HG02870 (cell line): Measurements from ENCODE around the gene C2CD2.
"Not testable (repeated sequence)": the region's sequence is repeated elsewhere in the genome, so short reads cannot be mapped to it uniquely, and the experiment has no call there.

ENCODE experiments used
- ATAC-seq: cut with Tn5 transposase; IDR thresholded peaks from one replicate; pipeline ENCODE4 v1.9.1; 2021; ENCODE audit warnings: mild to moderate bottlenecking, moderate library complexity; ENCODE audit not compliant: unreplicated experiment

Gene C2CD2

GRCh38 chr21:41953831-41954653 lies at the start of gene C2CD2:
Gene C2CD2 (minus strand): TSS chr21:41954018. CDS start chr21:41953648, 370 bp downstream.
- peak; percentile 34 for ATAC-seq

GRCh38 chr21:42003051-42003461 lies 49.2 kb upstream of the C2CD2 start:
- no peak for ATAC-seq

GRCh38 chr21:42002421-42002958 lies 48.7 kb upstream of the C2CD2 start:
- peak; percentile 84 for ATAC-seq

- ATAC-seq, result no peak
Observed at GRCh38 chr21:42001781-42002180, 48.0 kb upstream of the C2CD2 start.

- ATAC-seq, result no peak
Observed at GRCh38 chr21:42000908-42001307, 47.1 kb upstream of the C2CD2 start.

- ATAC-seq, result no peak
Observed at GRCh38 chr21:41997657-41998056, 43.8 kb upstream of the C2CD2 start.

- no peak for ATAC-seq
Observed at GRCh38 chr21:41995577-41995976, 41.8 kb upstream of the C2CD2 start.

GRCh38 chr21:41994613-41995012 lies 40.8 kb upstream of the C2CD2 start:
- not testable (repeated sequence) for ATAC-seq

- no peak for ATAC-seq
Observed at GRCh38 chr21:41993744-41994143, 39.9 kb upstream of the C2CD2 start.

GRCh38 chr21:41992576-41992975 lies 38.8 kb upstream of the C2CD2 start:
- no peak for ATAC-seq

- no peak for ATAC-seq
Observed at GRCh38 chr21:41991659-41992058, 37.8 kb upstream of the C2CD2 start.

- ATAC-seq, result no peak
Observed at GRCh38 chr21:41989698-41990097, 35.9 kb upstream of the C2CD2 start.

- ATAC-seq, result no peak
Observed at GRCh38 chr21:41987310-41987709, 33.5 kb upstream of the C2CD2 start.

GRCh38 chr21:41985662-41986416 lies 32.0 kb upstream of the C2CD2 start:
- ATAC-seq, result no peak

- ATAC-seq, result no peak
Observed at GRCh38 chr21:41983229-41983628, 29.4 kb upstream of the C2CD2 start.

- ATAC-seq, result no peak
Observed at GRCh38 chr21:41980561-41980960, 26.7 kb upstream of the C2CD2 start.

GRCh38 chr21:41979751-41980369 lies 26.0 kb upstream of the C2CD2 start:
- ATAC-seq, result no peak

- no peak for ATAC-seq
Observed at GRCh38 chr21:41979335-41979734, 25.5 kb upstream of the C2CD2 start.

GRCh38 chr21:41977034-41977950 lies 23.5 kb upstream of the C2CD2 start:
- no peak for ATAC-seq

- no peak for ATAC-seq
Observed at GRCh38 chr21:41976611-41977010, 22.8 kb upstream of the C2CD2 start.
